GM23248 (cell line): Measurements from ENCODE around the gene CFDP1.

Experiments used
- EZH2 ChIP-seq: fragments of 200-600 bp; sonication (generic); IDR thresholded peaks from 2 replicates; pipeline ENCODE4 v1.6.1; 2018; ENCODE audit warnings: antibody characterized with exemption, mild to moderate bottlenecking; ENCODE audit not compliant: insufficient read depth, poor library complexity, severe bottlenecking
- EZH2phosphoT487 ChIP-seq: fragments of 200-600 bp; sonication (generic); IDR thresholded peaks from 2 replicates; pipeline ENCODE4 v1.6.1; 2018; ENCODE audit warnings: antibody characterized with exemption, moderate library complexity, mild to moderate bottlenecking, low read depth; ENCODE audit not compliant: insufficient read depth

DNA sequence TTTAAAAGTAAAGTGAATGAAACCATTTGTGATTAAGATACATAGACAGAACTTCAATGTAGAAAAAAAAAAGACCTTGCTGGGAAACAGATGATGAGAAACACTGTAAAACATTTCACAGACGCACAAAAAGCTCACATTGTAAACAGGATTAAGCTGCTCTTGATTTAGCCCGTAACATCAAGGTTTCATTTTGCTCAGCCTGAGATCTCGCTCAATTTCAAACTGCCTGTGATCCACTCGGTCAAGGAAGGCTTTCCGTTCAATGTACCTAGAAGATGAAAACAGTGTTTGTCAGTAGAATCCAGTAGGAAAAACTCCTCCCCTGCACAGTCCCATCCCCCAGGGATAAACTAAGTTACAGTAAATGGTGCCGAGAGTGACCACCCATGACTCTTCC lies 139.5 kb downstream of the CFDP1 start:
- TF ChIP-seq EZH2 (no peak), EZH2phosphoT487 (no peak)
